GM19043 (cell line): ENCODE results near the gene TSKS.

Experiments used
- ATAC-seq: cut with Tn5 transposase; IDR thresholded peaks from one replicate; pipeline ENCODE4 v1.9.1; 2021; ENCODE audit warnings: low read depth; ENCODE audit not compliant: unreplicated experiment

TSKS gene, protein sequence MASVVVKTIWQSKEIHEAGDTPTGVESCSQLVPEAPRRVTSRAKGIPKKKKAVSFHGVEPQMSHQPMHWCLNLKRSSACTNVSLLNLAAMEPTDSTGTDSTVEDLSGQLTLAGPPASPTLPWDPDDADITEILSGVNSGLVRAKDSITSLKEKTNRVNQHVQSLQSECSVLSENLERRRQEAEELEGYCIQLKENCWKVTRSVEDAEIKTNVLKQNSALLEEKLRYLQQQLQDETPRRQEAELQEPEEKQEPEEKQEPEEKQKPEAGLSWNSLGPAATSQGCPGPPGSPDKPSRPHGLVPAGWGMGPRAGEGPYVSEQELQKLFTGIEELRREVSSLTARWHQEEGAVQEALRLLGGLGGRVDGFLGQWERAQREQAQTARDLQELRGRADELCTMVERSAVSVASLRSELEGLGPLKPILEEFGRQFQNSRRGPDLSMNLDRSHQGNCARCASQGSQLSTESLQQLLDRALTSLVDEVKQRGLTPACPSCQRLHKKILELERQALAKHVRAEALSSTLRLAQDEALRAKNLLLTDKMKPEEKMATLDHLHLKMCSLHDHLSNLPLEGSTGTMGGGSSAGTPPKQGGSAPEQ

DNA sequence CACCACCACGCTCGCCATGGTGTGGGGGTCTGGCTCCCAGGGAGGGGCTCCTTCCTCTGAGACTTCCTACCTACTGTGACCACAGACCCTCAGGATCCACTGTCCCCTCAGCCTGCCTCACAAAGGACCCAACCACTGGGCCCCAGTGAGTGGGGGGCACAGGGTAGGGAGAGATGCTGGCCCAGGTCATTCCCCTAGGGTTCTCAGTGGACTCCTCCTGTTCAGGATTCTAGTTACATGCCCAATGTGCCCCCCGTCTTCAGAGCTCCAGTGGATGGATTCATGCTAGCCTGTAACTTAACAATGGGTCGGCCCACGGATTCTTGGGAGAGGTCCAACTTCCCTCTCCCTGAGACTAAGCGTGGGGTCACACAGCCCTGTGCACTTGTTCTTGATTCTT lies at the start of gene TSKS:
TSS of gene TSKS (minus strand) at position 77 of the 400 bp plus-strand sequence. CDS start at position 18, 59 bp downstream.
- no peak for ATAC-seq

DNA sequence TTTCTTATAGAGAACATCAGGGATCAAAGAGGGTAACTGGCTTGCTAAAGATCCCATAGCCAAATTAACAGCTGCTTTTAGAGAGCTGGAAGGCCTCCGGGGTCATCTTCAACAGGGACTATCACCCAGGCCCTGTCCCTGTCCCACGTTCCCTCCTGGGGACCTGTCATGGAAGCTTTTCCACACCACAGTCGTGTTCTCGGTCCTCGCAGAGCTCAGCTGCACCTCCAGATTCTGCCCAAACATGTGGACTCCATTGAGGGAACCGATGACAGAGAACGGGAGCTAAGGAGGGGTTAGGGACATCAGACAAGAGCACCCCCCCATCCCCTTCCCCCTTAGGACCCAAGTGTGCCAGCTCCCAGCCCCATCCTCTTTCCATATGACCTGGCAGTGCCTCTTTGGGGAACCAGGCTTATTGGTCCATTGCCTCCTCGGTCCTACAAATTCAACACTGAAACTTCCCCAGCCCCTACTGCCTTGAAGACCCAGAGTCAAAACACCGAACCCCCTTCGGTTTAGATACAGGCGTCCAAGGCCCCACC lies 49.4 kb upstream of the TSKS start:
- no peak for ATAC-seq

DNA sequence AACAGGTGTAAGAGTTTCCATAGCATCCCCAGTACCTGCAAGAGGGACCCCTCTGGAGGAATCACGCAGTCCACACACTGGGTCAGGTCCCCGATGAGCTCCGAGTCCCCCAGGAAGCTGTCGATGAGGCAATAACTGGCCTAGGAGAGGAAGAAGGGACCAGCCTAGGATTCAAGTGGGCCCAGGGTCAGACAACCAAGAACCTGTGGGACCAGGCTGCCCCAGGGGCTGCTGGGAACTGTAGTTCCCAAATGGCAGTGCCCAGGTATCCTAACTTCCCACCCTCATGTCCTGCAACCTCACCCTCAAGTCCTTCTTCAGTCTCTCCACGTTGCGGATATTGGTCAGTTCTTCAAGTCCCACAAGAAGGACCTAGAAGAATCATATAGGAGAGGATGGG lies 48.2 kb upstream of the TSKS start:
- no peak for ATAC-seq

DNA sequence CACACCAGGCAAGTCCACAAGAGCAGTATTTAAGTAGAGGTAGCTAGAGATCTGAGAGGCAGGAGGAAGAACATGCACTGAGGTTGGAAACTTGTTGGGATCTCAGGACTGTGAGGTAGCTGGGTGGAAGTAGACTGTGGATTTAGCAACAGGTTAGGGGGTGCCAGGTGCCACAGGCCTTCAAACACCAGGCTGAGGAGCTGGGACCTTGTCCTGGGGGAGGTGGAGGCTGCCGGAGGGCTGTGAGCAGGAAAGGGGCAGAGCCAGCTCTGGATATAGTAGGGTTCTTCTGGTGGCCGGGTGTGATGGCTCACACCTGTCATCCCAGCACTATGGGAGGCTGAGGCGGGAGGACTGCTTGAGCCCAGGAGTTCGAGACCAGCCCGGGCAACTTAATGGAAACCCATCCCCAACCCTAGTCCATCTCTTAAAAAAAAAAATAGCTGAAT lies 46.9 kb upstream of the TSKS start:
- no peak for ATAC-seq

DNA sequence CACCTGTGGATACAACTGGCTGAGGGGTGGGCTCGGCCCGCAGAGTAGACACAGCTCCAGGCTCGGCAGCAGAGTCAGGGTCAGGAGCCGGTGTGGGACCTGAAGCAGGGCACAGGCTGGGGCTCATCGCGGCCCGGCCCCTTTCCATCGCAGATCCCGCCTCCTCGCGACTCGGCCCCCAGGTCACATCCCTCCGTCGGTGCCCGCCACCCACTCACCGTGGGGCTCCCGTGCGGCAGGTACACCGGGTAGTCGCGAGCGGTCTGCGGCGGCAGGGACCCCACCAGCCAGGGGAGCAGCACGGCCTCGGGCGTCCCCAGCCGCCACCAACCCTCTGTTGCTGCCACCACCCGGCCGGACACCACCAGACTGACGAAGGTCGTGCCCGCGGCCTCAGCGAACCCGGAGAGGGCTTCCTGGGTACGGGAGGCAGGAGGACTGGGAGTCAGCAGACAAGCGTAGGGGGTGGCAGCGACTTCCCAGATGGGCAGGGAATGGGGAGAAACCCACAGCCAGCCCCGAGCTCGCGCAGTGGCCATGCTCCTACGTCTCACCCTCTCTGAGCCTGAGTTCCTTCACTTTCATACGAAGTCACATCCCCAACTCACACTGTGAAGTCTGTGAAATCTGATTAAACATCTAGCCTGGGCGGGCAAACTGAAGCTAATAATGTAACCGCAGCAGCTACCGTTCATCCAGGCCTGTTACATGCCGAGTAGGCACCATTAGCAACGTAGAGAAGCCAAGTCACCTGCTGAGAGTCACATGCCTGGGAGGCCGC lies 46.2 kb upstream of the TSKS start:
- ATAC-seq: no peak

DNA sequence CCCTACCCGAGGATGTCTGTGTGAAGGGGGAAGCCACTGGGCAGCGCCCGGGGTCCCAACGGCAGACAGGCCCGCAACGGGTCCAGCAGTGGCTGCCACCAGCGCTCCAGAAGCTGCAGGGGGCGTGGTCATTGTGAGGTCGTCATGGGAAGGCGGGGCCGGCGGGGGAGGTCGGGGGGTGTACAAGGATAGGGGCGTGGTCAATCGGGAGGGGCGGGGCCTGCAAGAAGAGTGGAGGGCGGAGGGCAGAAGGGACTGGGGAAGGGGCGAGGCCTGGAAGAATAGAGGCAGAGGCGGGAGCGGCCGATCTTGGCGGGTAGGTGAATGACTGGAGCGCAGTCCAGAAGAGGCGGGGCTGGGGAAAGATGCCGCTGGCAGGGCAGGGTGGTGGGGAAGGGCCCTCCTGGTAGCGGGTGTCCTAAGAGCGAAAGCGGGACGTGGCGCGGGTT lies 45.6 kb upstream of the TSKS start:
- ATAC-seq: no peak

DNA sequence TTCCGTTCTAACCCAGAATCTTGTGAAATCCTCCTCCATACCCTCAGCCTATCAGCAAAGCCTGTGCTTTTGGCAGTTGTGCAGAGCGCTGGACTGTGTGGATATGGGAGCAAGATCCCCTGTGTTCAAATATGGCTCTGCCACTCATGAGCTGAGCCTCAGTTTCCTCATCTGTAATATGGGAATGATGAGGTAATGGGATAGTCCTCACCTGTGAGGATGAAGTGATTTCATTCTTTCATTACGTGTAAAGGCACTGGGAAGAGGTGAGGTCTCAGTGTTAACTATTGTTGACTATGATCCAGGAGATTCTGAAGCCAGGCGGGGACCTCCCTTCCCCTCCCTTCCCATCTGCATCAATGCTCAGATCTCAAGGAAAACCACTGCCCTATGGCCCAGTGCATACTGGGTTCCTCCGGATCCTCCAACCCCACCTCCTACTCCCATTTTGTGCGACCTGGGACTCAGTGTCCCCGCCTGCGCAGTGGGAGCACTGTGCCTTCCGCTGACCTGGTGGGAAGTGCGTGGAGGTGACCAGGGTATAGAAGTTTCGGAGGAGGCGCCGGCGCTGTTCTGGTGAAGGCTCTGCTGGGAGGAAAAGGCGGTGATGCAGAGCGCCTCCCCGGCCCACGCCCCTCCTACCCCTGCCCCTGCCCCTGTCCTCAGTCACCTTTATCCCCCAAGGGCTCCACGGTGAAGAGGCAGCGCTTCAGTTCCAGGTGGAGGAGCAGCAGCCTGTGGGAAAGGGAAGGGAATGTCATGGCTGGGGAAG lies 45.0 kb upstream of the TSKS start:
- no peak for ATAC-seq

DNA sequence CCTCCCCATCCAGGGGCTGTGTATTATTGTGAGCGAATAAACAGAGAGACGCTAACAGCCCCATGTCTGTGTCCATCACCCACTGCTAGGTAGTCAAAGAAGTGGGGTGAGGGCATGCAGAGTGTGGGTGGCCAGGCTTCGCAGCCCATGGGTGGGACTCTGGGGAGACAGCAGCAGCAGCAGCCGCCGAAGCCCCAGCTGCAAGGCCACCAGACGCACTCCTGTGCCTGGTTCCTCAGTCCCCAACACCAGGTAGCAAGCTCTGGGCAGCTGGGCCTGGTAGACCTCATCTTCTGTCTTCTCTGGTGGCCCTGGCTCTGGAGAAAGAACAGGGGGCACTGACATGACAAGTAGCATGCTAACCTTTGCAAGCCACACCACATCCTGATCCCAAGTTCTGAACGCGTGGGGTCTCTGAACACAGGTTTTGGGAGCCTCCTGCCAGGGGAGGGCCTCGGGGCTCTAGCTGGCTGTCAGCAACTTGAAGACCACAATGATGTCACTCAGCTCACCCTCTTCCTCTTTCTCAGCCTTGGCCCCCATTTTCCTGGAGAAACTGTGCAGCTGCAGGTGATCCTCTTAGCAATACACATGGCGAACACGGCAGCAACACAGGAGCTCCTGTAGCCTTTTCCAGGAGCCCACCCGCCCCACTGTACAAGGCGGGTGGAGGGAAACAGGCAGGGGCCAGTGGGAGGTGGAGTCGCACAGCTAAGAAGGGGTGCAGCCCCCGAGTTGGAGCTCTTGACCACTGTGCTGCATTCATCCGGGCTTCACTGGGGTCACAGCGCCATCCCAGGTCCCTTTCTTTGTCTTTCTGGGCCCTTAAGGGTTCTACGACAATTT lies 44.2 kb upstream of the TSKS start:
- ATAC-seq: no peak

DNA sequence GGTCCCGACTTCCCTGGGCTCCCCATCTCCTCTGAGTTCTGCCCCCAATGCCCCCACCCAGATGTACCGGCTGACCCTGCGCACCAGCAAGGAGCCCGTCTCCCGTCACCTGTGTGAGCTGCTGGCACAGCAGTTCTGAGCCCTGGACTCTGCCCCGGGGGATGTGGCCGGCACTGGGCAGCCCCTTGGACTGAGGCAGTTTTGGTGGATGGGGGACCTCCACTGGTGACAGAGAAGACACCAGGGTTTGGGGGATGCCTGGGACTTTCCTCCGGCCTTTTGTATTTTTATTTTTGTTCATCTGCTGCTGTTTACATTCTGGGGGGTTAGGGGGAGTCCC lies 43.5 kb upstream of the TSKS start:
- ATAC-seq: no peak

DNA sequence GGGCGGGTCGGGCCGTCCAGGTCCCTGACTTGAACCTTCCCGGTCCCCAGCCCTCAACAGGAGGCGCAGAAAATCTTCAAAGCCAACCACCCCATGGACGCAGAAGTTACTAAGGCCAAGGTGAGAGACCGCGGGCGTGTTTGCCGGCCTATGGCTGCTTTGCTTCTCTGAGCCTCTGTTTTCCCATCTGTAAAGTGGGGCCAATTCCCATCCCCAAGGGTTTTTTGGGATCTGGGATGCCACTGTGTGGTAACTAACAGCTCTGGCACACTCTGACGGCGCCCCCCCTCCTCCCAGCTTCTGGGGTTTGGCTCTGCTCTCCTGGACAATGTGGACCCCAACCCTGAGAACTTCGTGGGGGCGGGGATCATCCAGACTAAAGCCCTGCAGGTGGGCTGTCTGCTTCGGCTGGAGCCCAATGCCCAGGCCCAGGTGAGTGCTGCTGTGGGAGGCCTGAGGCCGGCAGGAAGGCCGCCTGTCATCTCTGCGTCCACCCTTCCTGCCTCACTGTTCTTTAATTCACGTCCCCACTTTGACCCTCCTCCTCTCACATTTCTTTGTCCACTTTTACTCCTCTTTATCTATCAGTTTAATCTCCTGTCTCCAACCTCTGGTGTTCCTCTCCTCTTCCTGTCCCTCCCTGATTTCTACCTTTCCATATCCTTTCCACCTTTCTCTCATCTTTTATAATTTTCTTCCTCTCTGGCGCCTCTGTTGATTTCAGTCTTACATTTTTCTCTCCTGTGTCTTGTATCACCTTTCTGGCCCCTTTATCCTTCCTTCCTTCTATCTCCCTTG lies 42.9 kb upstream of the TSKS start:
- no peak for ATAC-seq

DNA sequence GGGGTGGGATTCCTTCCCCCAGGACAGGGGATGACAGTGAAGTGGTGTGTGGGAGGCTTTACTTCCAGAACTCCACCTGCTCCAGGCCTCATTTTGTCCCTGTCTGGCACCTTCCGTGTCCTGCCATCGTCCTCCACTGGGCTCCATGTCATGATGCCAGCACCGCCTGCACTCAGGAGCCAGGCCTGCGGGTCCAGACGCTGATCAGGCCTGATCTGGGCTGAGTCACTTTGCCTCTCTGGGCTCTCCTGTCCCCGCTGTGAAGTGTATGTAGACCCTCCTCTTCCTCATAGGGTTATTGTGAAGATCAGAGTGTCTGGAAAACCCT lies 40.4 kb upstream of the TSKS start:
- ATAC-seq: no peak

DNA sequence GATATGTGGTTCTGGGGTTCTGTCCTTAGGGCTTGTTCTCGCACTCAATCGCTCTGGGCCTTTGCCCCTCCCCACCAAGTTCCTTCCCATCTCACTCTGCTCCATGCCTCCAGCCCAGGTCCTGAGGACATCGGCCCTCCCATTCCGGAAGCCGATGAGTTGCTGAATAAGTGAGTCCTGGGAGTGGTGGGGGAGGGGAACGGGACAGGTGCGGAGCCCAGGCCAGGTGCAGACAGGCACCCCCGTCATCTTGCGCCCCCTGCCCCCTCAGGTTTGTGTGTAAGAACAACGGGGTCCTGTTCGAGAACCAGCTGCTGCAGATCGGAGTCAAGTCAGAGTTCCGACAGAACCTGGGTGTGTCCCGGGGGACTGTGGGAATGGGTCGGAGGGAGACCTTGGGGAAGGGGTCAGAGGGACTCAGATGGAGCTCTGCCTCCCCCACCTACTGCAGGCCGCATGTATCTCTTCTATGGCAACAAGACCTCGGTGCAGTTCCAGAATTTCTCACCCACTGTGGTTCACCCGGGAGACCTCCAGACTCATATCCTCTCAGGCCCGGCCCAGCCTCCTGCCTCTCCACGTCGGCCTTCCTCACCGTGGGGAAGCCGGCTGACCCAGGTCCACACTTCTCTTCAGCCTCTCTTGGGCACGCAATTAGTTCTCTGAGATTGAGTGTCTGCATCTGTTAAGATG lies 39.9 kb upstream of the TSKS start:
- no peak for ATAC-seq

DNA sequence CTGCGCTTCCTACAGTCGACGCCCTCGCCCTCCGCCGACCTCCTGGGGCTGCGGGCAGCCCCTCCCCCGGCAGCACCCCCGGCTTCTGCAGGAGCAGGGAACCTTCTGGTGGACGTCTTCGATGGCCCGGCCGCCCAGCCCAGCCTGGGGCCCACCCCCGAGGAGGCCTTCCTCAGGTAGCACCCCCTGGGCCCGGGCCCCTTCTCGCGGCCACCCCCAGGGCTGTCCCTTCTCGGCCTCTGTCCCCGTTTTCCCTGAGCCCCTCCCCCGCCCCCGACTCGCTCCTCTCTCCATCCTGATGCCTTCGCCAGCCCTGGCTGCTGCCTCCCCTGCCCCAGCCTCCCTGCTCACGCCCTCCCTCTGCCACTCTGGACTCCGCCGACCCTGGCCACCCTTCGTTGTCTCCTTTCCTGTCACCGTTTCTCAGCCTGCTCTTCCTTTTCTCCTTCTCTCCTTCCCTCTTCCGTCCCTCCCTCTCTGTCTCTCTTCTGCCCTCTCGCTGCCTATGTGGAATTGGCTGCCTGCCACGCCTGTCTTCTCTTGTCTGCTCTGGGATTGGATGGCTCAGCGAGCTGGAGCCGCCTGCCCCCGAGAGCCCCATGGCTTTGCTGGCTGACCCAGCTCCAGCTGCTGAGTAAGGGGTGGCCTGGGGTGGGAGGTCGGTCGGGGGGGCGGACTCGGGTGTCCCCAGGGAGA lies 39.0 kb upstream of the TSKS start:
- ATAC-seq: no peak

DNA sequence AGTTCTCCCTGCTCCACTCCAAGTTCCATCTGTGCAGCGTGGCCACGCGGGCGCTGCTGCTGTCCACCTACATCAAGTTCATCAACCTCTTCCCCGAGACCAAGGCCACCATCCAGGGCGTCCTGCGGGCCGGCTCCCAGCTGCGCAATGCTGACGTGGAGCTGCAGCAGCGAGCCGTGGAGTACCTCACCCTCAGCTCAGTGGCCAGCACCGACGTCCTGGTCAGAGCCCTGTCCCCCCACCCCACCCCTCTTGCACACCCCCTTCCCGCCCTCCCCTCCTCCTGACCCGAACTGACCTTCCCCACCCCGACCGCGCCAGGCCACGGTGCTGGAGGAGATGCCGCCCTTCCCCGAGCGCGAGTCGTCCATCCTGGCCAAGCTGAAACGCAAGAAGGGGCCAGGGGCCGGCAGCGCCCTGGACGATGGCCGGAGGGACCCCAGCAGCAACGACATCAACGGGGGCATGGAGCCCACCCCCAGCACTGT lies 38.3 kb upstream of the TSKS start:
- ATAC-seq: no peak

DNA sequence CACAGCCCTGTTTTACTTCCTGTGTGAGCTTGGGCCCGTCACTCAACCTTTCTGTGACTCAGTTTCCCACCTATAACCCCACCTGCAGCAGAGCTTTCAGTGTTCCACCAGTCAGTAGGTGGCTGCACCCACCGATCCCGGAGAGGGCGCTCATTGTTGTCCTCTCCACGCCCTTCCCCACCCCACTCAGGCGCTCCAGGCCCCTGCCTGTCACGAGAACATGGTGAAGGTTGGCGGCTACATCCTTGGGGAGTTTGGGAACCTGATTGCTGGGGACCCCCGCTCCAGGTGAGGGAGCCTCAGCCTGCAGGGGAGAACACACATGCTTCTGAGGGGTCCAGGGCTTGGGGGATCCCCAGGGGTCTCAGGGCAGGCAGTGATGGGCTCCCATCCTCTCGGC lies 37.7 kb upstream of the TSKS start:
- ATAC-seq: no peak

DNA sequence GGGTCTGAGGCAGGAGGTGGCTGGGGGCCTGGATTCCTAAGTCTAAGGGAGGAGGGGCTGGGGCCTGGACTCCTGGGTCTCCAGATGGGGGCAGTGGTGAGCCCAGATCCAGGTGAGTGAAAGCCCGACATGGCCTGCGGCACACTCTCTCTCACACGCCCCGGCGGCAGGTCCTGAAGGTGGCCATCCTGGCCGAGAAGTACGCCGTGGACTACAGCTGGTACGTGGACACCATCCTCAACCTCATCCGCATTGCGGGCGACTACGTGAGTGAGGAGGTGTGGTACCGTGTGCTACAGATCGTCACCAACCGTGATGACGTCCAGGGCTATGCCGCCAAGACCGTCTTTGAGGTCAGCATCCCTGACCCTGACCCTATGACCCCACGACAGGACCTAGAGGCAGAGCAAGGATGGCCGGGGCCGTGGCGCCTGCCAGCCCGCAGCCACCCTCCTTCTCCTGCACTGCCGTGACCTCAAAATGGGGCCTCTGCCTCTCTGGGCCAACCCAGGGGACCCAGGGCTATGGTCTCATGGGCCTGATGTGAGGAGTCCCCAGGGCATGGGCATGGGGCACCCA lies 36.8 kb upstream of the TSKS start:
- no peak for ATAC-seq

DNA sequence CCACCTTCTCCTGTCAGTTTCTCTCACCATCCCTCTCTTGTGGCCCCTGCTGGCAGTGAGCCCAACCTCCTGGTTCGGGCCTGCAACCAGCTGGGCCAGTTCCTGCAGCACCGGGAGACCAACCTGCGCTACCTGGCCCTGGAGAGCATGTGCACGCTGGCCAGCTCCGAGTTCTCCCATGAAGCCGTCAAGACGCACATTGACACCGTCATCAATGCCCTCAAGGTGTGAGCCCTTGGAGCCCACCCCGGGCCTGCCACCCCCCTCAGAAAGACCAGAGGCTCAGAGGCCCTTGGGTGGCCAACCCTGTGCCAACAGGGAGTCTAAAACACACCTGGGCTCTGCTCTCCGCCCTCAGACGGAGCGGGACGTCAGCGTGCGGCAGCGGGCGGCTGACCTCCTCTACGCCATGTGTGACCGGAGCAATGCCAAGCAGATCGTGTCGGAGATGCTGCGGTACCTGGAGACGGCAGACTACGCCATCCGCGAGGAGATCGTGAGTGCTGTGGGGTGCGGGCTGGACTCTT lies 36.2 kb upstream of the TSKS start:
- no peak for ATAC-seq
